Lung (tissue), 12 donors: Measurements from ENCODE around the gene HOXB3. TPM values are rescaled to one million over a fixed set of nuclear protein-coding genes. Genes with fewer than 3 reads are reported as not detected.

Experiments used
- ATAC-seq: fragments of 200-7000 bp; cut with Tn5 transposase; one replicate; pipeline ENCODE4 v1.9.1; 2020; ENCODE audit warnings: moderate number of reproducible peaks; ENCODE audit not compliant: insufficient read depth, low FRiP score
- DNase-seq, 3 donors: peaks; one replicate each; pipeline ENCODE4 v3.0.0-alpha.2; 2013 to 2017
- H3K27ac ChIP-seq, 2 donors: one replicate each; pipeline ENCODE4 v1.5.1; 2013; ENCODE audit warnings: mild to moderate bottlenecking in 2 of 2, moderate library complexity in 2 of 2, control low read depth in 1 of 2, inconsistent platforms in 1 of 2, low read depth in 1 of 2, low read length in 1 of 2
- H3K27me3 ChIP-seq, 3 donors: one replicate each; pipeline ENCODE4 v1.5.1; 2013; ENCODE audit warnings: low read length in 2 of 3; ENCODE audit not compliant: control insufficient read depth in 3 of 3, insufficient read depth in 3 of 3
- H3K36me3 ChIP-seq, 4 donors: one replicate each; pipeline ENCODE4 v1.5.1; 2013; ENCODE audit warnings: low read length in 4 of 4, mild to moderate bottlenecking in 1 of 4, moderate library complexity in 1 of 4; ENCODE audit not compliant: control insufficient read depth in 4 of 4, insufficient read depth in 4 of 4
- H3K4me1 ChIP-seq, 5 donors: one replicate each; pipeline ENCODE4 v1.5.1; 2013; ENCODE audit warnings: low read length in 5 of 5, mild to moderate bottlenecking in 2 of 5, moderate library complexity in 1 of 5; ENCODE audit not compliant: control insufficient read depth in 5 of 5, insufficient read depth in 5 of 5
- H3K4me3 ChIP-seq: one replicate; pipeline ENCODE4 v1.5.1; 2013; ENCODE audit warnings: mild to moderate bottlenecking, control low read depth, moderate library complexity
- H3K9ac ChIP-seq, 2 donors: one replicate each; pipeline ENCODE4 v1.5.1; 2013; ENCODE audit warnings: low read length in 2 of 2, control low read depth in 1 of 2; ENCODE audit not compliant: insufficient read depth in 1 of 2
- H3K9me3 ChIP-seq, 4 donors: one replicate each; pipeline ENCODE4 v1.5.1; 2013; ENCODE audit warnings: low read length in 3 of 4, mild to moderate bottlenecking in 1 of 4, moderate library complexity in 1 of 4; ENCODE audit not compliant: control insufficient read depth in 4 of 4, insufficient read depth in 3 of 4
- CTCF ChIP-seq: IDR thresholded peaks from 2 replicates; pipeline ENCODE4 v1.5.1; 2012; ENCODE audit warnings: mild to moderate bottlenecking; ENCODE audit errors: control extremely low read depth, extremely low read depth
- WGBS, 2 donors: extraction: QIAGEN DNeasy Blood & Tissue Kit; methylation state at CpG; one replicate each; pipeline ENCODE4 v1.1.7; 2013; 5-methylcytosine and 5-hydroxymethylcytosine counted together
- polyA plus RNA-seq, 2 donors: library from polyadenylated mRNA; stranded (reverse); fragments of 200-250 nt; gene quantifications; one replicate each; pipeline ENCODE4 v1.2.1, GENCODE V29; 2013
- total RNA-seq, 2 donors: library from RNA; depleted of rRNA in 1 of 2; stranded (reverse); fragments of >200 nt in 1 of 2; gene quantifications; one replicate each; pipeline ENCODE4 v1.2.1, GENCODE V29; 2014 to 2021
- donor health status: control.
- donor health status: control.
- donor health status: Bipolar disorder and iron deficiency.
- donor health status: healthy.
- donor health status: DM: yes; HTN: yes; CAD: no.

HOXB3 gene
- total and polyA plus RNA-seq, 4 donors = 1.9 to 21.1 (median 6.7) TPM

DNA sequence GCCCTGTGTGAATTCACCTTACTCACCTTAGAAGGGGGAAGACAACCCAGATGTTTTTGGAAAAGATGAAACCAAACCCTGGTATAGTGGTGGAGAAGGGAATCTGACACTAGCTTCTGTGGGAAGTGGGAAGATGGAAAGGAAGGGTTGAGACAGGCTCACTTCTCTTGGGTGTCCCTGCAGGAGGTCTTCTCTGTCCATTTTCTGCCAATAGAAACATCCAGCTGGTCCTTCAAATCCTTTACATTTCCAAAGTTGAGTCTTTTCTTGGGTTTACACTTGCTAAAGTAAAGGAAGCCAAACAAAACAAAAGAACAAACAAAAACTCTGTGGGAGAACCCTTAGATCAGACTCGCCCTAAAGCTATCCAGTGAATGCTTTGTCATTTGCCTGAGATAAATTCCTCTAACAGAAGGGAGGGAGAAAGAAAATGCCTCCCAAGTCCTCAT is 69.4 kb downstream of the HOXB3 start:
- DNase-seq (no peak), ATAC-seq (no peak)
- Histone ChIP-seq H3K9ac (no peak overlapping the region), H3K4me1 (peaks cover 0 to 21% (median 13%) of the 10 kb centered on the region in 5 donors), H3K27me3 (peaks cover 3 to 53% (median 3%) of the 10 kb centered on the region in 3 donors), H3K36me3 (no peaks in the 10 kb centered on the region), H3K4me3 (no peak overlapping the region), H3K27ac (no peak overlapping the region), H3K9me3 (no peaks in the 10 kb centered on the region)
- no peak for TF ChIP-seq CTCF
- 50 to 73% methylated on average over 1 of the region's 1 CpG for WGBS, 2 donors

GRCh38 chr17:48519427-48519826 is 70.6 kb downstream of the HOXB3 start:
- WGBS, 2 donors = 80 to 85% methylated on average over 5 of the region's 5 CpGs
- peaks cover 3 to 57% (median 5%) of the 10 kb centered on the region in 3 donors for H3K27me3 ChIP-seq

DNA sequence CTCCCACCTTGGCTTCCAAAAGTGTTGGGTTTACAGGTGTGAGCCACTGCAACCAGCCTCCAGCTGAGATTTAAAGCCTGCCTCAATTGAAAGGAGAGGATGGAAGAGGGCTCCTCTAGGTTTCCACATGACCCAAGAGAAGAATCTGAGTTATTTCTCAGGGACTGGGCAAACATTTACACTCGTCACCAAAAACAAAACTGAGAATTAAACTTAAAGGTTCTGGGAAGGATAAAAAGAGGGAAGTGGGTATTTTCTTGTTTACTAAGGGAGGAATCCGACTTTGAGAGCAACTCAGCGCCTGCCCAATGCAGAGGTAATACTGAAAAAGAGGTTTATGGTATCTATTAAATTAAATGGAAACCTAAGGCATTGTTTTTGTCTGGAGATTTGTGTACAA is 72.6 kb downstream of the HOXB3 start:
- Histone ChIP-seq H3K9ac (no peak overlapping the region), H3K4me3 (no peak overlapping the region), H3K36me3 (no peaks in the 10 kb centered on the region), H3K27me3 (peaks cover 3 to 45% (median 5%) of the 10 kb centered on the region in 3 donors), H3K9me3 (peaks cover 0 to 2% (median 0%) of the 10 kb centered on the region in 4 donors), H3K4me1 (peaks cover 0 to 16% (median 4%) of the 10 kb centered on the region in 5 donors), H3K27ac (no peak overlapping the region)
- DNase-seq (no peak), ATAC-seq (no peak)
- 25% methylated on average over 3 of the region's 3 CpGs for WGBS, 2 donors
- TF ChIP-seq CTCF = no peak

More at GRCh38 chr17:48519427-48519826, 70.6 kb downstream of the HOXB3 start:
- H3K9ac ChIP-seq = no peak overlapping the region
- H3K9me3 ChIP-seq = no peaks in the 10 kb centered on the region
- DNase-seq = no peak
- H3K27ac ChIP-seq = no peak overlapping the region
- no peak overlapping the region for H3K4me3 ChIP-seq
- H3K4me1 ChIP-seq = peaks cover 0 to 21% (median 13%) of the 10 kb centered on the region in 5 donors
- no peak for ATAC-seq
- H3K36me3 ChIP-seq = no peaks in the 10 kb centered on the region
- no peak for TF ChIP-seq CTCF
